ENCODE results near the gene ZNF277.

The ZNF277 gene

GRCh38 chr7:112212571-112212970 is 6.1 kb downstream of the ZNF277 start:
- H3K4me3 ChIP-seq (replicated peaks in 1 of 2; ENCODE audit: low read depth in 2 of 2, low read length in 2 of 2), result no peak overlapping the region
- TF ChIP-seq CTCF (IDR thresholded peaks at IDR 0.05; ENCODE audit: low read depth, low read length), result no peak
- DNase-seq (ENCODE audit: low read depth in 2 of 2), result peak in 1 of 2 donors; percentile 58

- H3K4me3 ChIP-seq (replicated peaks in 1 of 2; ENCODE audit: low read depth in 2 of 2, low read length in 2 of 2), result no peak overlapping the region
- DNase-seq (ENCODE audit: low read depth in 2 of 2), result no peak
- TF ChIP-seq CTCF (IDR thresholded peaks at IDR 0.05; ENCODE audit: low read depth, low read length), result no peak
Measured at GRCh38 chr7:112213735-112214134, 7.2 kb downstream of the ZNF277 start.

- H3K4me3 ChIP-seq (replicated peaks in 1 of 2; ENCODE audit: low read depth in 2 of 2, low read length in 2 of 2), result no peak overlapping the region
- no peak for DNase-seq (ENCODE audit: low read depth in 2 of 2)
- TF ChIP-seq CTCF (IDR thresholded peaks at IDR 0.05; ENCODE audit: low read depth, low read length), result no peak
Measured at GRCh38 chr7:112214268-112214667, 7.8 kb downstream of the ZNF277 start.

- no peak overlapping the region for H3K4me3 ChIP-seq (replicated peaks in 1 of 2; ENCODE audit: low read depth in 2 of 2, low read length in 2 of 2)
- no peak for TF ChIP-seq CTCF (IDR thresholded peaks at IDR 0.05; ENCODE audit: low read depth, low read length)
- no peak for DNase-seq (ENCODE audit: low read depth in 2 of 2)
Measured at GRCh38 chr7:112214883-112215282, 8.4 kb downstream of the ZNF277 start.

GRCh38 chr7:112215787-112216186 is 9.3 kb downstream of the ZNF277 start:
- no peak for TF ChIP-seq CTCF (IDR thresholded peaks at IDR 0.05; ENCODE audit: low read depth, low read length)
- no peak overlapping the region for H3K4me3 ChIP-seq (replicated peaks in 1 of 2; ENCODE audit: low read depth in 2 of 2, low read length in 2 of 2)
- DNase-seq (ENCODE audit: low read depth in 2 of 2), result no peak

- no peak for TF ChIP-seq CTCF (IDR thresholded peaks at IDR 0.05; ENCODE audit: low read depth, low read length)
- no peak overlapping the region for H3K4me3 ChIP-seq (replicated peaks in 1 of 2; ENCODE audit: low read depth in 2 of 2, low read length in 2 of 2)
- DNase-seq (ENCODE audit: low read depth in 2 of 2), result no peak
Measured at GRCh38 chr7:112220877-112221434, 14.5 kb downstream of the ZNF277 start.

GRCh38 chr7:112223310-112223709 is 16.8 kb downstream of the ZNF277 start:
- TF ChIP-seq CTCF (IDR thresholded peaks at IDR 0.05; ENCODE audit: low read depth, low read length), result no peak
- DNase-seq (ENCODE audit: low read depth in 2 of 2), result no peak
- H3K4me3 ChIP-seq (replicated peaks in 1 of 2; ENCODE audit: low read depth in 2 of 2, low read length in 2 of 2), result no peak overlapping the region

All from cardiac fibroblast (primary cell).